ENCODE data around the gene CAMSAP2. TPM values are rescaled to one million over a fixed set of nuclear protein-coding genes. Genes with fewer than 3 reads are reported as not detected.

Gene CAMSAP2
- total RNA-seq, 6 donors from 2014 or later: 19.9 to 45.1 (median 28.0) TPM

GRCh38 chr1:200885623-200886402 is 147.1 kb downstream of the CAMSAP2 start:
- ATAC-seq (ENCODE audit: low FRiP score in 2 of 2) (no peak), DNase-seq (no peak)
- no peak for TF ChIP-seq CTCF (IDR thresholded peaks at IDR 0.05)
- no peak for TF ChIP-seq EP300 (IDR thresholded peaks at IDR 0.05)
- no peak for TF ChIP-seq POLR2A (IDR thresholded peaks at IDR 0.05)
- TF ChIP-seq POLR2AphosphoS5 (IDR thresholded peaks at IDR 0.05): no peak
- H3K27ac ChIP-seq: no peak overlapping the region
- no peaks in the 10 kb centered on the region for H3K36me3 ChIP-seq
- no peaks in the 10 kb centered on the region for H3K27me3 ChIP-seq
- no peak overlapping the region for H3K4me3 ChIP-seq
- H3K9me3 ChIP-seq: no peaks in the 10 kb centered on the region
- WGBS, 2 donors: 84 to 98% methylated on average over 6 of the region's 6 CpGs
- peaks cover 2 to 17% (median 7%) of the 10 kb centered on the region in 4 donors for H3K4me1 ChIP-seq

GRCh38 chr1:200886594-200886993 is 147.9 kb downstream of the CAMSAP2 start:
- TF ChIP-seq POLR2AphosphoS5 (IDR thresholded peaks at IDR 0.05): no peak
- Histone ChIP-seq H3K4me1 (peaks cover 10 to 25% (median 15%) of the 10 kb centered on the region in 4 donors), H3K4me3 (no peak overlapping the region), H3K9me3 (no peaks in the 10 kb centered on the region), H3K36me3 (no peaks in the 10 kb centered on the region), H3K27ac (no peak overlapping the region), H3K27me3 (peaks cover 0 to 3% (median 0%) of the 10 kb centered on the region in 4 donors)
- no peak for DNase-seq
- WGBS, 2 donors: 83 to 90% methylated on average over 2 of the region's 2 CpGs
- ATAC-seq (ENCODE audit: low FRiP score in 2 of 2): no peak

GRCh38 chr1:200887036-200887435 is 148.3 kb downstream of the CAMSAP2 start:
- 52 to 75% methylated on average over 11 of the region's 11 CpGs for WGBS, 2 donors
- Histone ChIP-seq H3K36me3 (no peaks in the 10 kb centered on the region), H3K4me1 (peaks cover 13 to 29% (median 19%) of the 10 kb centered on the region in 4 donors), H3K27me3 (peaks cover 0 to 3% (median 0%) of the 10 kb centered on the region in 4 donors), H3K27ac (no peak overlapping the region), H3K4me3 (no peak overlapping the region), H3K9me3 (no peaks in the 10 kb centered on the region)
- no peak for ATAC-seq (ENCODE audit: low FRiP score in 2 of 2)
- TF ChIP-seq POLR2AphosphoS5 (IDR thresholded peaks at IDR 0.05) (no peak), EP300 (IDR thresholded peaks at IDR 0.05) (no peak), CTCF (IDR thresholded peaks at IDR 0.05) (no peak), POLR2A (IDR thresholded peaks at IDR 0.05) (no peak)
- DNase-seq: no peak

GRCh38 chr1:200887772-200888348 is 149.2 kb downstream of the CAMSAP2 start:
- Histone ChIP-seq H3K27ac (no peak overlapping the region), H3K4me1 (peaks cover 13 to 30% (median 21%) of the 10 kb centered on the region in 4 donors), H3K4me3 (peak overlapping the region in 2 of 4 donors; percentile 5 to 13), H3K36me3 (no peaks in the 10 kb centered on the region), H3K27me3 (peaks cover 0 to 3% (median 0%) of the 10 kb centered on the region in 4 donors), H3K9me3 (no peaks in the 10 kb centered on the region)
- TF ChIP-seq EP300 (IDR thresholded peaks at IDR 0.05) (no peak), POLR2A (IDR thresholded peaks at IDR 0.05) (no peak), POLR2AphosphoS5 (IDR thresholded peaks at IDR 0.05) (no peak), CTCF (IDR thresholded peaks at IDR 0.05) (no peak)
- DNase-seq (no peak), ATAC-seq (ENCODE audit: low FRiP score in 2 of 2) (no peak)
- WGBS, 2 donors: 67 to 87% methylated on average over 5 to 9 of the region's 9 CpGs

- Histone ChIP-seq H3K27me3 (peaks cover 0 to 3% (median 0%) of the 10 kb centered on the region in 4 donors), H3K4me1 (peaks cover 13 to 30% (median 21%) of the 10 kb centered on the region in 4 donors), H3K4me3 (peak overlapping the region in 2 of 4 donors; percentile 5 to 13), H3K27ac (peak overlapping the region in 1 of 4 donors; percentile 12), H3K9me3 (no peaks in the 10 kb centered on the region), H3K36me3 (no peaks in the 10 kb centered on the region)
- TF ChIP-seq EP300 (IDR thresholded peaks at IDR 0.05): no peak
- TF ChIP-seq CTCF (IDR thresholded peaks at IDR 0.05): no peak
- TF ChIP-seq POLR2AphosphoS5 (IDR thresholded peaks at IDR 0.05): peak in 1 of 2 donors; percentile 20
- TF ChIP-seq POLR2A (IDR thresholded peaks at IDR 0.05): no peak
- WGBS, 2 donors: 27 to 36% methylated on average over 5 to 6 of the region's 7 CpGs
- peak in 1 of 2 donors; percentile 48 for DNase-seq
- ATAC-seq (ENCODE audit: low FRiP score in 2 of 2): peak; percentile 17 to 52
These were observed 149.7 kb downstream of the CAMSAP2 start for GRCh38 chr1:200888349-200888838.

Data from upper lobe of left lung (tissue), 6 donors.